GM18508 (cell line): ENCODE results near the gene IL11.
"Not testable (repeated sequence)": the region's sequence is repeated elsewhere in the genome, so short reads cannot be mapped to it uniquely, and the experiment has no call there.

ENCODE experiments used
- ATAC-seq: cut with Tn5 transposase; IDR thresholded peaks from one replicate; pipeline ENCODE4 v1.9.1; 2021; ENCODE audit warnings: moderate number of reproducible peaks; ENCODE audit not compliant: insufficient read depth, unreplicated experiment

Gene IL11

GRCh38 chr19:55370305-55370988 lies at the start of gene IL11:
TSS of gene IL11 (minus strand) at chr19:55370463. CDS start at chr19:55370310, 153 bp downstream.
- ATAC-seq: no peak

- no peak for ATAC-seq
Observed at GRCh38 chr19:55419624-55420236, 49.5 kb upstream of the IL11 start.

- ATAC-seq: no peak
Observed at GRCh38 chr19:55419103-55419502, 48.8 kb upstream of the IL11 start.

GRCh38 chr19:55418185-55418584 lies 47.9 kb upstream of the IL11 start:
- no peak for ATAC-seq

- ATAC-seq: no peak
Observed at GRCh38 chr19:55410168-55410567, 39.9 kb upstream of the IL11 start.

- ATAC-seq: not testable (repeated sequence)
Observed at GRCh38 chr19:55409179-55409578, 38.9 kb upstream of the IL11 start.

- ATAC-seq: no peak
Observed at GRCh38 chr19:55408533-55408872, 38.2 kb upstream of the IL11 start.

GRCh38 chr19:55407800-55408532 lies 37.7 kb upstream of the IL11 start:
- ATAC-seq: peak; percentile 77

GRCh38 chr19:55407550-55407799 lies 37.2 kb upstream of the IL11 start, which contains the start of gene UBE2S:
TSS of gene UBE2S (minus strand) at chr19:55407788. CDS start at chr19:55407589, 199 bp downstream.
- ATAC-seq: not testable (repeated sequence)

- ATAC-seq: no peak
Observed at GRCh38 chr19:55406826-55407549, 36.7 kb upstream of the IL11 start.

- ATAC-seq: no peak
Observed at GRCh38 chr19:55406091-55406825, 36.0 kb upstream of the IL11 start.

GRCh38 chr19:55405638-55406037 lies 35.4 kb upstream of the IL11 start:
- no peak for ATAC-seq

- ATAC-seq: no peak
Observed at GRCh38 chr19:55402509-55402908, 32.2 kb upstream of the IL11 start.

- ATAC-seq: not testable (repeated sequence)
Observed at GRCh38 chr19:55401390-55401789, 31.1 kb upstream of the IL11 start.

- ATAC-seq: no peak
Observed at GRCh38 chr19:55400281-55401087, 30.2 kb upstream of the IL11 start.

- no peak for ATAC-seq
Observed at GRCh38 chr19:55398200-55398925, 28.1 kb upstream of the IL11 start.

GRCh38 chr19:55392820-55393761 lies 22.8 kb upstream of the IL11 start:
- ATAC-seq: no peak
